ENCODE measurements around the gene RPL21.
A peak's percentile ranks its signal among the peaks of the same experiment; 100 is the strongest.

Gene RPL21

GRCh38 chr13:27271570-27272096, 20.3 kb downstream of the RPL21 start:
- WGBS, 2 experiments (ENCODE audit: insufficient coverage in 2 of 2) = 80 to 83% methylated on average over 8 to 9 of the region's 15 CpGs
- Histone ChIP-seq H3K27ac (ENCODE audit: low read depth, low read length, severe bottlenecking) (no peak overlapping the region), H3K9me3 (ENCODE audit: control insufficient read depth, low read length) (no peaks in the 10 kb centered on the region), H3K4me3 (ENCODE audit: extremely low read depth, insufficient read depth, low read length, poor library complexity, severe bottlenecking) (peak overlapping the region; percentile 58), H3K36me3 (ENCODE audit: control insufficient read depth, insufficient read depth, low read length) (no peaks in the 10 kb centered on the region), H3K4me1 (ENCODE audit: control insufficient read depth, insufficient read depth, low read length, poor library complexity, severe bottlenecking) (no peaks in the 10 kb centered on the region)

GRCh38 chr13:27273658-27274425, 22.5 kb downstream of the RPL21 start:
- WGBS, 2 experiments (ENCODE audit: insufficient coverage in 2 of 2) = 51 to 68% methylated on average over 3 of the region's 4 CpGs
- H3K4me3 ChIP-seq (ENCODE audit: extremely low read depth, insufficient read depth, low read length, poor library complexity, severe bottlenecking) = no peak overlapping the region
- H3K27ac ChIP-seq (ENCODE audit: low read depth, low read length, severe bottlenecking) = no peak overlapping the region
- no peaks in the 10 kb centered on the region for H3K9me3 ChIP-seq (ENCODE audit: control insufficient read depth, low read length)
- no peaks in the 10 kb centered on the region for H3K4me1 ChIP-seq (ENCODE audit: control insufficient read depth, insufficient read depth, low read length, poor library complexity, severe bottlenecking)
- no peaks in the 10 kb centered on the region for H3K36me3 ChIP-seq (ENCODE audit: control insufficient read depth, insufficient read depth, low read length)

DNA sequence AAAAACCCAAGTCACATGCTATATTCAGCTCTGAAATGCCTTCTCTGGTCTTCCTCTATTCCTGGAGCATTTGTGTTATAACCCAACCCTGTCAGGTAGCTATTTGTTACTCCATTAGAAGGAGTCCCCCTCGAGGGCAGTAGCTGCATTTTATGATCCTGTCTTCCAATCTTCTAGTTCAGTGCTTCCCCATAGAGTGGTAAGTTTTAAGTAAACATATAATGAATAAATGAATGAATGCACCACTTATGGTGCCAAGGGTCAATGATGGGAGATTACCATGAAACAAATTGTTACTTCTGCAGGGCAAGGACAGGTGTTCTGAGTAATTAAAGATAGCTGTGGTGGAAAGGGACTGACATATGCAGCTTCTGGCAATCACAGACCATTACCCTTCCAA, 23.3 kb downstream of the RPL21 start:
- no CpG with 5 or more reads among the region's 1 CpG for WGBS, 2 experiments (ENCODE audit: insufficient coverage in 2 of 2)
- Histone ChIP-seq H3K36me3 (ENCODE audit: control insufficient read depth, insufficient read depth, low read length) (no peaks in the 10 kb centered on the region), H3K9me3 (ENCODE audit: control insufficient read depth, low read length) (no peaks in the 10 kb centered on the region), H3K4me3 (ENCODE audit: extremely low read depth, insufficient read depth, low read length, poor library complexity, severe bottlenecking) (no peak overlapping the region), H3K4me1 (ENCODE audit: control insufficient read depth, insufficient read depth, low read length, poor library complexity, severe bottlenecking) (no peaks in the 10 kb centered on the region), H3K27ac (ENCODE audit: low read depth, low read length, severe bottlenecking) (no peak overlapping the region)

GRCh38 chr13:27276188-27276587, 24.8 kb downstream of the RPL21 start:
- no peaks in the 10 kb centered on the region for H3K36me3 ChIP-seq (ENCODE audit: control insufficient read depth, insufficient read depth, low read length)
- no peaks in the 10 kb centered on the region for H3K9me3 ChIP-seq (ENCODE audit: control insufficient read depth, low read length)
- H3K4me1 ChIP-seq (ENCODE audit: control insufficient read depth, insufficient read depth, low read length, poor library complexity, severe bottlenecking) = peaks cover 3% of the 10 kb centered on the region
- H3K4me3 ChIP-seq (ENCODE audit: extremely low read depth, insufficient read depth, low read length, poor library complexity, severe bottlenecking) = no peak overlapping the region
- 83 to 100% methylated on average over 1 to 4 of the region's 7 CpGs for WGBS, 2 experiments (ENCODE audit: insufficient coverage in 2 of 2)
- H3K27ac ChIP-seq (ENCODE audit: low read depth, low read length, severe bottlenecking) = no peak overlapping the region

GRCh38 chr13:27279506-27279905, 28.1 kb downstream of the RPL21 start:
- Histone ChIP-seq H3K4me1 (ENCODE audit: control insufficient read depth, insufficient read depth, low read length, poor library complexity, severe bottlenecking) (peaks cover 3% of the 10 kb centered on the region), H3K4me3 (ENCODE audit: extremely low read depth, insufficient read depth, low read length, poor library complexity, severe bottlenecking) (no peak overlapping the region), H3K27ac (ENCODE audit: low read depth, low read length, severe bottlenecking) (no peak overlapping the region), H3K36me3 (ENCODE audit: control insufficient read depth, insufficient read depth, low read length) (no peaks in the 10 kb centered on the region), H3K9me3 (ENCODE audit: control insufficient read depth, low read length) (no peaks in the 10 kb centered on the region)
- 93 to 100% methylated on average over 4 of the region's 7 CpGs for WGBS, 2 experiments (ENCODE audit: insufficient coverage in 2 of 2)

- 74 to 75% methylated on average over 3 to 4 of the region's 5 CpGs for WGBS, 2 experiments (ENCODE audit: insufficient coverage in 2 of 2)
- no peak overlapping the region for H3K27ac ChIP-seq (ENCODE audit: low read depth, low read length, severe bottlenecking)
- no peak overlapping the region for H3K4me3 ChIP-seq (ENCODE audit: extremely low read depth, insufficient read depth, low read length, poor library complexity, severe bottlenecking)
- H3K4me1 ChIP-seq (ENCODE audit: control insufficient read depth, insufficient read depth, low read length, poor library complexity, severe bottlenecking) = peaks cover 3% of the 10 kb centered on the region
- H3K9me3 ChIP-seq (ENCODE audit: control insufficient read depth, low read length) = no peaks in the 10 kb centered on the region
- no peaks in the 10 kb centered on the region for H3K36me3 ChIP-seq (ENCODE audit: control insufficient read depth, insufficient read depth, low read length)
Measured at GRCh38 chr13:27280009-27280656, 28.8 kb downstream of the RPL21 start.

DNA sequence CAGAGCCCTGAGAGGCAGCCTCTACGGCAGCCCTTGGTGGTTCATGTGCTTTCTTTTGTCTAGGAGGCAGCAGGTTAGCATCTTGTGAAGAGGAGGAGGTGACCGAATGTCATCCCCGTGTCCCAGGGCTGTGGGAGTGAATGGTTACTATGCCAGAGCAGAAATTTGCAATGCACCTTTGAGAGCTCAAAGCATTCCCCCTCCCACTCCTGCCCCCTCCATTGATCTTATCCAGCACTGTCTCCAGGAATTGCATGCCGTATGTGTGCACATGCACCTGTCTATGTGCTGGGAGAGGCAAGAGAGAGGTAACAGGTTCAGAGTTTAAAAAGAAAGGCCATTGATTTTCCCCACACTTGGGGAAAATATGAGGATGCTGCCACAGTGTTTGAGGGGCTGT, 29.5 kb downstream of the RPL21 start:
- Histone ChIP-seq H3K4me1 (ENCODE audit: control insufficient read depth, insufficient read depth, low read length, poor library complexity, severe bottlenecking) (peaks cover 3% of the 10 kb centered on the region), H3K36me3 (ENCODE audit: control insufficient read depth, insufficient read depth, low read length) (no peaks in the 10 kb centered on the region), H3K27ac (ENCODE audit: low read depth, low read length, severe bottlenecking) (no peak overlapping the region), H3K4me3 (ENCODE audit: extremely low read depth, insufficient read depth, low read length, poor library complexity, severe bottlenecking) (no peak overlapping the region), H3K9me3 (ENCODE audit: control insufficient read depth, low read length) (no peaks in the 10 kb centered on the region)
- 68% methylated on average over 3 of the region's 4 CpGs; no CpG with 5 or more reads in 1 of the 2 experiments for WGBS, 2 experiments (ENCODE audit: insufficient coverage in 2 of 2)

DNA sequence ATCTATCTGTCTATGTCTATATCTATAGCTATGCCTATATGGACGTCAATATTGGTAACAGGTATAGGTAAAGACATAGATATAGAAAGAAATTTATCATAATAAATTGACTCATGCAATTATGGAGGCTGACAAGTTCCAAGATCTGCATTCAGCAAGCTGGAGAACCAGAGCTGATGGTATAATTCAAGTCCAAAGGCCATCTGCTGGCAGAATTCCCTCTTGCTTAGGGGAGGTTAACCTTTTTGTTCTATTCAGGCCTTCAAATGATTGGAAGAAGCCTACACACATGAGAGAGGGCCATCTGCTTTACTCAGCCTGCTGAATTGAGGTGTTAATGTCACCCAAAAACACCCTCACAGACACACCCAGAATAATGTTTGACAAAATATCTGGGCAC, 30.1 kb downstream of the RPL21 start:
- Histone ChIP-seq H3K9me3 (ENCODE audit: control insufficient read depth, low read length) (no peaks in the 10 kb centered on the region), H3K4me3 (ENCODE audit: extremely low read depth, insufficient read depth, low read length, poor library complexity, severe bottlenecking) (no peak overlapping the region), H3K27ac (ENCODE audit: low read depth, low read length, severe bottlenecking) (no peak overlapping the region), H3K4me1 (ENCODE audit: control insufficient read depth, insufficient read depth, low read length, poor library complexity, severe bottlenecking) (peaks cover 3% of the 10 kb centered on the region), H3K36me3 (ENCODE audit: control insufficient read depth, insufficient read depth, low read length) (no peaks in the 10 kb centered on the region)
- WGBS, 2 experiments (ENCODE audit: insufficient coverage in 2 of 2) = no CpG with 5 or more reads among the region's 1 CpG

DNA sequence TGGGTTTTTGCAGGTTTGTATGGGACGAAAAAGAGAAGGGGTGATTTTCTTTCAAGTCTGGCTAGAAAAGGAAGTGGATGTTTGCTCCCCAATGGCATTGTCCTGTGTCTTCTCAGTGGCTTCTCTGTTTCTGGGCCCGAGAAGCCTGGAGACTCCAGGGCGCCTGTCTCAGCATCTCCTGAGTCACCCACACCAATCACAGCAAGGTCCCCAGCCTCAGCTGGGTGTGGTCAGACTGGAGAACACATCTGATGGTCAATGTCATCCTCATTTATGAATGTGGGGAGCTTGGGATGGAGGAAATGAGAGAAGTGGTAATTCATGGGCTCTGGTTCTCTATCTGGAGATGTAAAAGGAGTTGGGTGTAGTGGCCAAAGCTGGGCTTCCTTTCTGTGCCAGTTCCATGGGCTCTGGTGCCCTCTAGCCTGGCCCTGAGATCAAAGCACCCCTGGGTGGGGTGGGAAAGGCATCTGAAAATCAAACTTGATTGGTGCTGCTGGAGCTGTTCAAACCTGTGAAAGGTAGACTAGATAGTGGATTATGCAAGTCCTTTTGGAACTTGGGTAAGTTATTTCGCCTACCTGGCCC, 32.6 kb downstream of the RPL21 start:
- no peak overlapping the region for H3K27ac ChIP-seq (ENCODE audit: low read depth, low read length, severe bottlenecking)
- H3K4me1 ChIP-seq (ENCODE audit: control insufficient read depth, insufficient read depth, low read length, poor library complexity, severe bottlenecking) = peaks cover 3% of the 10 kb centered on the region
- H3K4me3 ChIP-seq (ENCODE audit: extremely low read depth, insufficient read depth, low read length, poor library complexity, severe bottlenecking) = no peak overlapping the region
- H3K36me3 ChIP-seq (ENCODE audit: control insufficient read depth, insufficient read depth, low read length) = no peaks in the 10 kb centered on the region
- 96% methylated on average over 3 of the region's 4 CpGs; no CpG with 5 or more reads in 1 of the 2 experiments for WGBS, 2 experiments (ENCODE audit: insufficient coverage in 2 of 2)
- no peaks in the 10 kb centered on the region for H3K9me3 ChIP-seq (ENCODE audit: control insufficient read depth, low read length)

- Histone ChIP-seq H3K9me3 (ENCODE audit: control insufficient read depth, low read length) (no peaks in the 10 kb centered on the region), H3K4me3 (ENCODE audit: extremely low read depth, insufficient read depth, low read length, poor library complexity, severe bottlenecking) (no peak overlapping the region), H3K27ac (ENCODE audit: low read depth, low read length, severe bottlenecking) (no peak overlapping the region), H3K4me1 (ENCODE audit: control insufficient read depth, insufficient read depth, low read length, poor library complexity, severe bottlenecking) (no peaks in the 10 kb centered on the region), H3K36me3 (ENCODE audit: control insufficient read depth, insufficient read depth, low read length) (no peaks in the 10 kb centered on the region)
- WGBS, 2 experiments (ENCODE audit: insufficient coverage in 2 of 2) = 85 to 97% methylated on average over 3 of the region's 4 CpGs
Measured at GRCh38 chr13:27288392-27288791, 37.0 kb downstream of the RPL21 start.

Measured in mesodermal cell (in vitro differentiated cells).